Skin epidermis (tissue), 12 donors: ENCODE measurements around the gene ARHGAP9.

Experiments
- H3K27ac ChIP-seq, 21 experiments: fragments of 200-600 bp; sonication (generic) in 11 of 21; one replicate each; pipeline ENCODE4 v1.5.0; 2020; ENCODE audit warnings: mild to moderate bottlenecking in 3 of 21, inconsistent platforms in 2 of 21, moderate library complexity in 2 of 21
- H3K4me3 ChIP-seq, 7 experiments: fragments of 200-600 bp; sonication (generic) in 2 of 7; one replicate each; pipeline ENCODE4 v1.5.0; 2020; ENCODE audit warnings: inconsistent platforms in 2 of 7, mild to moderate bottlenecking in 2 of 7, moderate library complexity in 1 of 7

The ARHGAP9 gene

DNA sequence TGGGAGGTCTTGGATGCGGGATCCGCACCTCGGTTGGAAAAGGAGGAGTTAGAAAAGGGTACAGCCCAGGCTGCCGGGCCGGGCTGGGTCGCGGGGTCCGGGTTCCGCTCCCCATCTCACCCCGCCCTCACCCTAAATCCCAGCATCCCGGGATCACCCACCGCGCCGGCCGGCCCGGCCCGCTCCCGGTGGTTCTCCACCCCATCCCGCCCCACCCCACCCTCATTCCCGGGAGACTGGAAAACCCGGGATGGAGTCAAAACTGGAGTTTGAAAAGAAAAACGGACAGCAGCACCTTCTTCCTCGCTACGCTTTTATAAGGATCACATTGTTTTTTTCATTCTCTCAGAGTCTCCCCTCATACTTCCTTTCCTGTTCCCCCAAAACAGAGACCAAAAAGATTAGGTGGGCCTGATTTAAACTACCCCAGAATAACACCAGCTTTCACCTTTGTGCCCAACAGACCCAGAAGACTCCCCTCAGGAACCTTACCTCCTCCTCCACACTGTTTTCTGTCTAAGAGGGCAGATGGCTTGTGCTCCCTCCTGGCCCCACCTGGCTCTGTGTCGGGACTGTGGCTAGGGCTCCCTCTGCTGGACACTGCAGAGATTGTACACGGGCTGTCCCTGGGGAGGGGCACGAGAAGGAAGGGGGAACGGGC is 17.3 kb downstream of the ARHGAP9 start:
- Histone ChIP-seq H3K4me3 (peak overlapping the region; percentile 46 to 60 (median 49)), H3K27ac (peak overlapping the region in 18 of 21 experiments; percentile 11 to 92 (median 42))

DNA sequence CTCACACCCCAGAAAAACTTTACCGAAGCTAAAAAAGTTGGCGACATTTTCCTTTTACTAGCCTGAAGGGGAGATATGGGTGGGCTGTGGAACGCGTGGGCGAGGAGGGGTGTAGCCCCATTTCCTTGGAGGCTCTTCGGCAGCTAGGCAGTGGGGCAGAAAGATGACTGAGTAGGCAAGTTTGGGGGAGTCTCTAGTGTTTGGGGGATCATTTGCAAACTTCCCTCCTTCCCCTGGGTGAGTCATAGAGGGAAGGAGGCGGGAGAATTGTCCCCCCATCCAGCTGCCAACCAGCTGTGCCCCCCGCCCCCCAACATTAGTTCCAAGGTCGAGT is 17.8 kb downstream of the ARHGAP9 start:
- Histone ChIP-seq H3K4me3 (peak overlapping the region; percentile 46 to 60 (median 49)), H3K27ac (peak overlapping the region in 18 of 21 experiments; percentile 11 to 92 (median 42))

DNA sequence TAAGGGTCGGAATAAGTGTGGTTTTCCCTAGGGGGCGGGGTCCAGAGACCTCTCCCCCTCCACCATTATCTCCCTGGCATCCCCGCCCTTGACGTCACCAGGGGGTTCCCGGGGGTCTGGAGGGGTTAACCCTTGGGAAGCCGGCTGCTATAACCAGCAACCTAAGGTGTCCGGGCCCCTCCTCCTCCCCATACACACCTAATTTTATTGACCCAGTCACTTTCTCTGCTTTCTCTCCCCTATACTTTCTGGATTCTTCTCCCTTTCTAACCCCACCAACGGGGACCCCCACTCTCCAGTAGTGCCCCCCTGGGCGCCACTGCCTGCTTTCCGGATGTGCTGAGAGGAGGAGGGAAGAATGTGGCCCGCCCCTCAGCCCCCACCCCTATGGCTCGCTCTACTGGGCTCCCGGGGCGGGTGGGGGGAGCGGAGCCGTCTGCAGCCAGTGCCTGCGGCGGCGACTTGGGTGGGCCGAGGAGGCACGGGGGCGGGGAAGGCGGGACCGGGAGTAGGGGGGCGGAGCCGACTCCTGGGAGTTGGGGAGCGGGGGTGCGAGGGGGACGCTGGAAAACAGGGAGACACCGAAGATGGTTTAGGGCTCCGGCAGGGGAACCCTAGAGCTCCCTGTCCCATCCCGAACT is 18.3 kb downstream of the ARHGAP9 start:
- peak overlapping the region in 16 of 21 experiments; percentile 14 to 92 (median 46) for H3K27ac ChIP-seq

DNA sequence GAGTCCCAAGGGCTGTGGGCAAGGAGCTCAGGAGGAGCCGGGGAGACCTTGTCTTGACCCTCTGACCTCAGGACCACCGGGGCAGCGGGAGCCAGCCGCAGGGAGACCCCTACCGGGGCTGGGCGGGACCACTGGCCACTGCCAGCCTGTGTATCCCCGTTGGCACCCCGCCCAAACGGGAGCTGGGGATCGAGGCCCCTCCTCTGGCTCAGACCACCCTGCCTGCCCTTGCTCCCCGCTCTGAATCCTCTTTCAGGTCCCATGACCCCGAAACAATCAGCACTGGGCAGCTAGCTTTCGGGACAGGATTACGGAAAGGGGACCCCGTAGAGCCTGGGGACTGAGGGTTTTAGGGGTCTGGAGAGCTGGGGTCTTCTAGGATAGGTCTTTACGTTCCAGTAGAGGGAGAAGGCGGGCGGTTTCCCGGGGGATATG is 18.8 kb downstream of the ARHGAP9 start:
- H3K4me3 ChIP-seq: peak overlapping the region; percentile 46 to 60 (median 49)
- peak overlapping the region in 9 of 21 experiments; percentile 2 to 92 (median 64) for H3K27ac ChIP-seq

More for the DNA sequence above, 18.3 kb downstream of the ARHGAP9 start:
- peak overlapping the region; percentile 46 to 60 (median 49) for H3K4me3 ChIP-seq

DNA sequence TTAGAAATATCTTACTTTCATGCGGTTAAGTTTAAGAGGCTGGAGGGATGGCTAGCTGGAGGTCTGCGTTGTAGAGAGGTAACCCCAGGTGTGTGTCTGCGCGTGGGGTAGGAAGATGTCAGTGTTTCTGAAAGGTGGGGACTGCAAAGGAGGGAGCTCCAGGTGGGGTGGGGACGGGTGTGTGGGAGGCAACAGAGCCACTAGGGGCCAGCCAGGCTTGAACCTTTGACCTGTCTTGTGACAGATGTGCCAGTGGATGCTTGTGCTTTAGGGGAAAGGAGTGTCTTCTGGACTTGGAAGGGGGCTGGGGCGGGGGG is 19.2 kb downstream of the ARHGAP9 start:
- Histone ChIP-seq H3K27ac (peak overlapping the region in 8 of 21 experiments; percentile 42 to 92 (median 70)), H3K4me3 (peak overlapping the region in 6 of 7 experiments; percentile 44 to 60 (median 54))

DNA sequence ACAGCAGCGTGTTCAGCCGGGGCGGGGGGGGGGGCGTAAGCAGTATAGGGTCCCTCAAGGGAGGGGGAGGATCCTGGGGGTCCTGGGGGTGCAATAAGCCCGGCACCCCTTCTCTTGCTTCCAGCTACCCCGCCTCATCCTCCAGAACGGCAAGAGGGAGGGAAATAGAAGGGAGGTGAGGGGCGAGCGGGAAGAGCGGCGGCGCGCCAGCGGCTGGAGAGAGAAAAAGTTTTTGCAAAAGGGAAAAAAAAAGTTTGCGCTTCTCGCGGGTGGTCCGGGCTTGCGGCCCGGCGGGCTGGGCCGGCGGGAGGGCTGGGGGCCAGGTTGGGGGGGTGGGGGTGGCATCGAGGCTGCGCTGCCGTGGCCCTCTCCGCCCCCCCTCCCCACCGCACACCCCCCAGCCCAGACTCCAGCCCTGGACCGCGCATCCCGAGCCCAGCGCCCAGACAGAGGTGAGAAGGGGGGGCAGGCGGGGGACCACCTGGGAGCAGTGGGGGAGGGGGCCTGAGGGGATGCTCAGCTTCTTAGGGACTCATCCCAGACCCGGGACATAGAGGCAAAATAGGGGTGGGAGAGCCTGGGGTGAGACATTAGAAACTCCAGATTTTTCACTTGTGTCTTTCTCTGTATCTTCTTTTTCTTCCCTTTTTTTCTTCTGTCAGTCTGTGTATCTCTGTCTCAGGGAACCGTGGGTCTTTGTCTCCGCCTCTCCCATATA is 19.8 kb downstream of the ARHGAP9 start, which contains the start of gene GLI1:
Gene GLI1 (plus strand): TSS at position 36 of the 718 bp plus-strand sequence. CDS start 3,907 bp downstream, outside the sequence.
- Histone ChIP-seq H3K4me3 (peak within 1 kb of the TSS; percentile 44 to 60 (median 54)), H3K27ac (peak within 1 kb of the TSS; percentile 25 to 92 (median 75))

DNA sequence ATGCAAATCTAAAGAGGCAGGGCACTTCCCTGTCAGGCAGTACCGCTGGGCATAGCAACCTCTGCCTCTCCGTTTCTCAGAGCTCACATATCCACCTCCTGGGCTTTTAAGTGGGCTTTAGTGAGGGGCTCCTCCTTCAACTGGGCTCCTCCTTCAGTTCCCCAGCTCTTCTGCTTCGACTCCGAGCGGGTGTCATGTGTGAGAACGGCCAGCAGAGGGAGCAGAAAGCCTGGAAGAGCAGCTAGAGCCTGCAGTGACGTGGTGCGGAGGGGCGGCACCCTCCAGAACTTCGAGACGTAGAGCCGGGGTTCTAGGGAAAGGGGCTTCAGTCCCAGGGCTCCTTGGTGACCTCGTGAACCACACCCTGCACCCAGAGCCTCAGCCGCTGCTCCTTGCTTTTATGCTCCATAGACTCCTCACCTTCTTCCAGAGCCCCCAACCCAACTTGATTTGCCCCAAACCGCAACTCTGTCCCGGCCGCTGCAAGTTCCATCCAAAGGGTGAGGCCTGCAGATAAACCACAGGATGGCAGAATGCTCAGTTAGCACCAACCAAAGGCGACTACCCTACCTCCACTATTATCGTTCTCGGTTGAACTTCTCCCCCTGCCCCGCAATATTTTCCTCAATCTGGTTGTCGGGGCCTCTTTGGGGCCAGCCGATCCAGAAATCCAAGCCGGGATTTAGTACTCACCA is 20.5 kb downstream of the ARHGAP9 start:
- Histone ChIP-seq H3K4me3 (peak overlapping the region; percentile 44 to 60 (median 54)), H3K27ac (peak overlapping the region; percentile 25 to 92 (median 75))

DNA sequence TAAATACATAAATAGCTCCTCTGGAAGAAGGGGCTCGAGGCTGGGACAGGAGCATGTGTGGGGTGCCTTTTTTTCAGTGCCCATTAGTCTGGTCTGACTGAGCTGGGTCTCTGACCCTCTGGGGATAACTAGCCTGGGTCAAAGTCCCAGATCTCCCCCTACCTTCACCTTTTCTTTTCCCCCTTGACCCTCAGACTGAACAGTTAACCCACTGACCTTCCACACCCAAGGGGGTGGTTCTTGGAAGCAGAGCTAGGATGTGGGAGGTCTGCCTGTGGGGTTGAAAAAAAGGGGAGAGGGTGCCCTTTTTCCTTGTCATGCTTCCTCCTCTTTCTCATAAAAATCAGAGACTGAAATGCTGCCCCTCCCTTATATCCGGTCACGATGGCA is 21.0 kb downstream of the ARHGAP9 start:
- peak overlapping the region; percentile 44 to 60 (median 54) for H3K4me3 ChIP-seq
- H3K27ac ChIP-seq: peak overlapping the region in 20 of 21 experiments; percentile 48 to 92 (median 76)

DNA sequence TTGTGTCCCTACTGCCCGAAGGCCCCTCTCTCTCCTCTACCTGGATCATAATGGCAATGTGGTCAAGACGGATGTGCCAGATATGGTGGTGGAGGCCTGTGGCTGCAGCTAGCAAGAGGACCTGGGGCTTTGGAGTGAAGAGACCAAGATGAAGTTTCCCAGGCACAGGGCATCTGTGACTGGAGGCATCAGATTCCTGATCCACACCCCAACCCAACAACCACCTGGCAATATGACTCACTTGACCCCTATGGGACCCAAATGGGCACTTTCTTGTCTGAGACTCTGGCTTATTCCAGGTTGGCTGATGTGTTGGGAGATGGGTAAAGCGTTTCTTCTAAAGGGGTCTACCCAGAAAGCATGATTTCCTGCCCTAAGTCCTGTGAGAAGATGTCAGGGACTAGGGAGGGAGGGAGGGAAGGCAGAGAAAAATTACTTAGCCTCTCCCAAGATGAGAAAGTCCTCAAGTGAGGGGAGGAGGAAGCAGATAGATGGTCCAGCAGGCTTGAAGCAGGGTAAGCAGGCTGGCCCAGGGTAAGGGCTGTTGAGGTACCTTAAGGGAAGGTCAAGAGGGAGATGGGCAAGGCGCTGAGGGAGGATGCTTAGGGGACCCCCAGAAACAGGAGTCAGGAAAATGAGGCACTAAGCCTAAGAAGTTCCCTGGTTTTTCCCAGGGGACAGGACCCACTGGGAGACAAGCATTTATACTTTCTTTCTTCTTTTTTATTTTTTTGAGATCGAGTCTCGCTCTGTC is 22.8 kb downstream of the ARHGAP9 start:
- H3K4me3 ChIP-seq: no peak overlapping the region
- peak overlapping the region in 1 of 21 experiments; percentile 92 for H3K27ac ChIP-seq

DNA sequence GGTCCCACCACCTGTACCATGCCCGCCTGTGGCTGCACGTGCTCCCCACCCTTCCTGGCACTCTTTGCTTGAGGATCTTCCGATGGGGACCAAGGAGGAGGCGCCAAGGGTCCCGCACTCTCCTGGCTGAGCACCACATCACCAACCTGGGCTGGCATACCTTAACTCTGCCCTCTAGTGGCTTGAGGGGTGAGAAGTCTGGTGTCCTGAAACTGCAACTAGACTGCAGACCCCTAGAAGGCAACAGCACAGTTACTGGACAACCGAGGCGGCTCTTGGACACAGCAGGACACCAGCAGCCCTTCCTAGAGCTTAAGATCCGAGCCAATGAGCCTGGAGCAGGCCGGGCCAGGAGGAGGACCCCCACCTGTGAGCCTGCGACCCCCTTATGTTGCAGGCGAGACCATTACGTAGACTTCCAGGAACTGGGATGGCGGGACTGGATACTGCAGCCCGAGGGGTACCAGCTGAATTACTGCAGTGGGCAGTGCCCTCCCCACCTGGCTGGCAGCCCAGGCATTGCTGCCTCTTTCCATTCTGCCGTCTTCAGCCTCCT is 23.4 kb downstream of the ARHGAP9 start:
- Histone ChIP-seq H3K27ac (peak overlapping the region in 1 of 21 experiments; percentile 26), H3K4me3 (no peak overlapping the region)

DNA sequence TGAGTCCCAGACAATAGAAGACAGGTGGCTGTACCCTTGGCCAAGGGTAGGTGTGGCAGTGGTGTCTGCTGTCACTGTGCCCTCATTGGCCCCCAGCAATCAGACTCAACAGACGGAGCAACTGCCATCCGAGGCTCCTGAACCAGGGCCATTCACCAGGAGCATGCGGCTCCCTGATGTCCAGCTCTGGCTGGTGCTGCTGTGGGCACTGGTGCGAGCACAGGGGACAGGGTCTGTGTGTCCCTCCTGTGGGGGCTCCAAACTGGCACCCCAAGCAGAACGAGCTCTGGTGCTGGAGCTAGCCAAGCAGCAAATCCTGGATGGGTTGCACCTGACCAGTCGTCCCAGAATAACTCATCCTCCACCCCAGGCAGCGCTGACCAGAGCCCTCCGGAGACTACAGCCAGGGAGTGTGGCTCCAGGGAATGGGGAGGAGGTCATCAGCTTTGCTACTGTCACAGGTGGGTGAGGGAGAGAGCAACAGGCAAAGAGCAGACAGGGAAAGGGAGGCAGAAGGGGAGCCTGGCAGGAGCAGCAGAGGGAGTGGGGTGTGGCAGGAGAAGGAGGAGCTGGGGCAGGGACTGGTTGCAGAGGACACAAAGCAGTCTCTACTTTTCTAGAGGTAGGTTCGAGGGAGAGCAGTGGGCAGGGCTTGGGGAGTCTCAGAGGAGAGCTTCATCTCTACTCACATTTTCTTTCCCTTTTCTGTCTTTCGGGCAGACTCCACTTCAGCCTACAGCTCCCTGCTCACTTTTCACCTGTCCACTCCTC is 24.1 kb downstream of the ARHGAP9 start:
- no peak overlapping the region for H3K4me3 ChIP-seq
- H3K27ac ChIP-seq: no peak overlapping the region

DNA sequence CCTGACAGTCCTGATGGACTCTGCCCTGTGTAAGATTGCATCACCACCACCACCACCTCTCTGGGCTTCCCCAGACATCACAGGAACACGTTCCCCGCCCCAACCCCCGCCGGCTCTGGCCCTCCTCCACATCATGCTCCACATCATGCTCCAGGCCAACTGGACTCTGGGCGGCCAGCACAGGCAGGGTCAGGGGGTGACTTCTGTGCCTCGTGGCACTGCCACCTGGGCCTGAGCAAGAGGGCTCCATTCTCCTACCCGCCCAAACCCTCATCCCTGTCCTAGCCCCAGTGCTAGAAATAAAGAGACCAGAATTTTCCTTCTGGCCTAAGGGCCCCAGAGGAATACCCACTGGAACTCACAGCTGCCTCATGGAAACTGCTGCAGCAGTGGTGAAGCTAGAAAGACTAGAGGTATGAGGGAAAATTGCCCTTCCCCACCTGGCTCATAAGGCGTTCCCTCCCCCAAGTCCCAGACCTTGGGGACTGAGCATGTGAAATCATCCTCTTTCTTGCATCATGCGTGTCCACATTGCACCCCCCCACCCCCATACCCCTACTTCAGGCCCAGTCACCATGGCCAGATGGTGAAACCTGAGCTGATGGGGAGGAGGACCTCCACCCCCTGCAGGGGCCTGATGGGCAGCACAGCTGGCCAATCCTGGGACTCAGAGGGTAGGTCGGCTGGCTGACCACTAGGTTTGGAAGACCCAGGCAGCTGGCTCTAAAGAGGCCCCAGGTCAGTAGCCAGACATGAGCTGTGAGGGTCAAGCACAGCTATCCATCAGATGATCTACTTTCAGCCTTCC is 24.9 kb downstream of the ARHGAP9 start, which contains the start of gene INHBE:
Gene INHBE (plus strand): TSS at position 742 of the 808 bp plus-strand sequence. CDS start 230 bp downstream, outside the sequence.
- H3K27ac ChIP-seq: peak within 1 kb of the TSS in 1 of 21 experiments; percentile 26

DNA sequence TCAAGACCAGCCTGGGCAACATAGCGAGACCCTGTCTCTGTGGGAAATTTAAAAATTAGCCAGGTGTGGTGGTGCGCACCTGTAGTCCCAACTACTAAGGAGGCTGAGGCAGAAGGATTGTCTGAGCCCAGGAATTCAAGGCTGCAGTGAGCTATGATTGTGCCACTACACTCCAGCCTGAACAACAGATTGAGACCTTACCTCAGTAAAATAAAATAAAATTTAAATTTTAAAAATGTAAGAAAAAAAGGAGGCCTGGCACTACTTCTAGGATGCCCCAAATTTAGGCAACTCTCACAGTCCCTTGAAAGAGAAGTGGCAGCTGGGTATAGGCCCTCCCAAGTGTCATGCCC is 25.5 kb downstream of the ARHGAP9 start:
- no peak overlapping the region for H3K4me3 ChIP-seq
- H3K27ac ChIP-seq: no peak overlapping the region

More for the DNA sequence above, 24.9 kb downstream of the ARHGAP9 start, which contains the start of gene INHBE:
- H3K4me3 ChIP-seq: no peak within 1 kb of the TSS

DNA sequence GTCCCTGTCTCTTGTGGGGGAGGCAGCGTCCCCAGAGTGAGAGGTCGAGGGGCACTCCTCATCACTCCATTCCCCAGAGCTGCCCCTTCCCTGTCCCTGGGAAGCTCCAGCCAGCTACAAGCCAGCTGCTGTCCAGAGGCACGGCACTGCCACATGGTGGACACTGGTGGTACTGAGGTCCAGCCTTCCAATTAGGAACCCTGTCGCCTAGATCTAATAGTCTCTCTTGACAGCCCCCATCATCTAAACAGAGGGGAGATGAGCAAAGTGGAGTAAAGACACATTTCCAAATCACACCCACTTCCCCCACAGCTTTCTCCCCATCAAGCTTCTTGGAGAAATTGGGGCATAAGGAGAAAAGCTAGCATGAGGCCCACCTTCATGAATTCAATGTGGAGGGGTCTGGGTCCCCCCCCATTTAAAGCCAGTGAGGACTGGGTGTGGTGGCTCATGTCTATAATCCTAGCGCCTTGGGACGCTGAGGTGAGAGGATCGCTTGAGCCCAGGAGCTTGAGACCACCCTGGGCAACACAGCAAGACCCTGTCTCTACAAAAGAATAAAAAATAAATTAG is 26.6 kb downstream of the ARHGAP9 start:
- no peak overlapping the region for H3K27ac ChIP-seq
- H3K4me3 ChIP-seq: no peak overlapping the region

DNA sequence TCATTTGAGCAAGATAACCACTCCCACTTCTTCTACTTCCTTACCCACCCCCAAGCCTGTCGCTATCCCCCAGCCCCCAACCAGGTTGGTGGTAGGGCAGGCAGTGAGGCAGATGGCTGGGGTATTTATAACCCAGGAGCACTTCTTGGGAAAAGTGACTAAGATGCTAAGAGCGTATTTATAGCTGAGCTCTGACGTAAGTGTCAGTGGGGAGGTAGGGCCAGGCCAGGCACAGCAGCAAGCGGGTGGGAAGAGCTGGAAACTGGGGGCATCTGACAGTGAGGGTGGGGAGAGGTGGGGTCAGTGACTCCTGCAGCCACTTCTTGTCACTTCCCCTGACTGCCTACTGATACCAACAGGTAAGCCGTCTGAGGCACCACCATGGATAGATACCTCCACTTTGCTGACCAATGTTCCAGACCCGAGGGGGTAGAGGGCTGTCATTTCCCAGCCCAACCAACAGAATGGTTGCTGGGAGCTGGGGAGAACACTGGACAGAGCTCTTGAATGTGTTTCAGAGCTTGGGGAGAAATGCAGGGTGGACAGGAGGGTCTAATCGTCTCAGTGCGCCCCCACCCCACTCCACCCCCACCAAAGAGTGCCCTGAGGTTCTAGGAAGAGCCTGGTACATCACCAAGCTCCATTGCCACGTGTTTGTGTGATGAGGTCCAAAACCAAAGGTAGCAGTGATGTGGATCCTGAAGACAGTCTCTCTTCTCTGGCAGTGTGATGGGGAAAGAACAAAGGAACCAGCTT is 27.3 kb downstream of the ARHGAP9 start:
- Histone ChIP-seq H3K27ac (no peak overlapping the region), H3K4me3 (no peak overlapping the region)

DNA sequence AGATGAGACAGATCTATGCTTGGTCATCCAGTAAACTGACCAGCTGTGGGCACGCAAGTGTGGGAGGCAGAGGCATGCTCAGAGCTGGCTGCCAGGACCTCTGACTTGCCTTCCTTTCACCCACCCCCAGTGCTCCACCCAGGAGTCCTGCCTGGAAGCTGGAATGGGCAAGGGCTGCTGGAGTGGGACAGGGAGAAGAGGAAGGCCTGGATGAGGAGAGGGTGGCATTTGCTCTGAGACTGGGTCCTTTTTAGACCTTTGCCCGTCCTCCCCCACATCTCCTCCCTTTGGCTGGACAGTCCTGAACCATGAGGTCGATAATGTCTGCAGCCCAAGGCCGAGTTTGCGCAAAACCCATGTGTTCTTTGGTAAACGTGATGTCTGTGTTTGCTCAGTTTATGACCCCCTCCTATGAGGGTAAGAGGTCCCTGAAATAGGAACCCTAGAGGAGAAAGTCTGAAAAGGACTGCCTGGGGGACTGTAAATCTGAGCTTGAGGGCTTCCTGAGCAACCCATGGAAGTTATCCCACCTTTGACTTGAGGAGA is 28.4 kb downstream of the ARHGAP9 start:
- Histone ChIP-seq H3K4me3 (no peak overlapping the region), H3K27ac (no peak overlapping the region)
